ENCODE data around the gene IGSF22. TPM values are rescaled to one million over a fixed set of nuclear protein-coding genes. Genes with fewer than 3 reads are reported as not detected.

The IGSF22 gene
- total RNA-seq, 1 experiment from 2014 or later, result not detected

DNA sequence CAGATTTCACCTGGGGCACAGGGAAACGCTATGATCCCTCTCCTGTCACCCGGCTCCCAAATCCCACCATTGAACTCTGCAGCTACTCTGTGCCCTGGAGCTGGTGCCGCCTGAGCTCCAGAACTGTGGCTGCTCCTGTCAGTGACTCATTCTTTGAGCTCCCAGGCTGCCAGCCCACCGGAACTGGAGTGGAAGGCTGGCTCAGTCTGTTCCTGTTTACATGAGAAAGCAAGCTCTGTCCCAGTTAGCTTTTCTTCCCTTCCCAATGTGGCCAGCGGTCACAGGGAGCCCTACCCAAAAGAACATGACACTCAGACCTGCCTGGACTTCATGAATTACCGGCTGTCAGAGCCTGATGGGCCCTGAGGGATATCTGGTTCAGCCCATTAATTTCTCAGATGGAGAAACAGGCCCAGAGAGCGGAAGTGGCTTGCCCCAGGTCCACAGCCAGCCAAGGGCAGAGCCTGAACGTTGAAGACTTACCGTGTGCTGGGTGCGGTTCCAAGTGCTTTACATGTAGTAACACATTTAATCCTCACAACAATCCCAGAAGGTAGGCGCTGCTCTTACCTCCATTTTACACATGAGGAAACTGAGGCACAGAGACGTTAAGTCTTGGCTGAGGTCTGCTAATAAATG, 23.8 kb upstream of the IGSF22 start:
- Histone ChIP-seq H3K9me3 (ENCODE audit: control insufficient read depth in 1 of 2, insufficient read depth in 1 of 2, low read depth in 1 of 2, low read length in 2 of 2) (no peaks in the 10 kb centered on the region), H3K9ac (ENCODE audit: low read length) (no peak overlapping the region), H3K9me2 (ENCODE audit: insufficient read depth) (no peaks in the 10 kb centered on the region), H4K20me1 (ENCODE audit: insufficient read depth) (no peaks in the 10 kb centered on the region), H3K4me2 (ENCODE audit: low read length) (peak overlapping the region; percentile 3), H3K27me3 (ENCODE audit: insufficient read depth, low read length) (no peaks in the 10 kb centered on the region), H3K4me3 (replicated peaks in 1 of 2; ENCODE audit: low read depth in 1 of 2, low read length in 2 of 2) (no peak overlapping the region), H3K79me2 (ENCODE audit: insufficient read depth, low read length) (no peaks in the 10 kb centered on the region), H2AFZ (ENCODE audit: low read depth, low read length, poor library complexity, severe bottlenecking) (no peak overlapping the region), H3K36me3 (ENCODE audit: control insufficient read depth in 1 of 2, insufficient read depth in 2 of 2, low read length in 2 of 2) (no peaks in the 10 kb centered on the region; a peak in 1 of 4 replicates), H3K27ac (ENCODE audit: low read depth, low read length) (no peak overlapping the region), H3K4me1 (ENCODE audit: control insufficient read depth in 1 of 2, insufficient read depth in 2 of 2, low read length in 2 of 2) (peaks cover 0 to 6% of the 10 kb centered on the region in 2 experiments; a peak in 2 of 4 replicates)
- DNase-seq (ENCODE audit: low read depth, low spot score), result no peak
- intact Hi-C loops (cut with micrococcal nuclease), result no loop called here
- ChIA-PET CTCF (interaction anchor here (1.3 to 1.7 kb wide), 4 partner anchors 15 to 634 kb away, joined by 5 to 9 read pairs (median 6); no protein-coding TSS in a partner anchor), RAD21 (ENCODE audit: low non-redundant PET in 1 of 2, low total read pairs in 2 of 2, uncharacterized antibody in 2 of 2, unreplicated experiment in 2 of 2) (no interaction called here), POLR2A (interaction anchor here (0.5 kb wide), 1 partner anchor 62 kb away, joined by 3 read pairs; no protein-coding TSS in a partner anchor)
- no peak for TF ChIP-seq RAD21 (IDR thresholded peaks at IDR 0.05; ENCODE audit: low read depth)
- no peak for TF ChIP-seq CBX3 (IDR thresholded peaks at IDR 0.05; ENCODE audit: low read depth)
- TF ChIP-seq, protein P1, sequence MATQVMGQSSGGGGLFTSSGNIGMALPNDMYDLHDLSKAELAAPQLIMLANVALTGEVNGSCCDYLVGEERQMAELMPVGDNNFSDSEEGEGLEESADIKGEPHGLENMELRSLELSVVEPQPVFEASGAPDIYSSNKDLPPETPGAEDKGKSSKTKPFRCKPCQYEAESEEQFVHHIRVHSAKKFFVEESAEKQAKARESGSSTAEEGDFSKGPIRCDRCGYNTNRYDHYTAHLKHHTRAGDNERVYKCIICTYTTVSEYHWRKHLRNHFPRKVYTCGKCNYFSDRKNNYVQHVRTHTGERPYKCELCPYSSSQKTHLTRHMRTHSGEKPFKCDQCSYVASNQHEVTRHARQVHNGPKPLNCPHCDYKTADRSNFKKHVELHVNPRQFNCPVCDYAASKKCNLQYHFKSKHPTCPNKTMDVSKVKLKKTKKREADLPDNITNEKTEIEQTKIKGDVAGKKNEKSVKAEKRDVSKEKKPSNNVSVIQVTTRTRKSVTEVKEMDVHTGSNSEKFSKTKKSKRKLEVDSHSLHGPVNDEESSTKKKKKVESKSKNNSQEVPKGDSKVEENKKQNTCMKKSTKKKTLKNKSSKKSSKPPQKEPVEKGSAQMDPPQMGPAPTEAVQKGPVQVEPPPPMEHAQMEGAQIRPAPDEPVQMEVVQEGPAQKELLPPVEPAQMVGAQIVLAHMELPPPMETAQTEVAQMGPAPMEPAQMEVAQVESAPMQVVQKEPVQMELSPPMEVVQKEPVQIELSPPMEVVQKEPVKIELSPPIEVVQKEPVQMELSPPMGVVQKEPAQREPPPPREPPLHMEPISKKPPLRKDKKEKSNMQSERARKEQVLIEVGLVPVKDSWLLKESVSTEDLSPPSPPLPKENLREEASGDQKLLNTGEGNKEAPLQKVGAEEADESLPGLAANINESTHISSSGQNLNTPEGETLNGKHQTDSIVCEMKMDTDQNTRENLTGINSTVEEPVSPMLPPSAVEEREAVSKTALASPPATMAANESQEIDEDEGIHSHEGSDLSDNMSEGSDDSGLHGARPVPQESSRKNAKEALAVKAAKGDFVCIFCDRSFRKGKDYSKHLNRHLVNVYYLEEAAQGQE (IDR thresholded peaks at IDR 0.05; ENCODE audit: low read depth), result no peak
- TF ChIP-seq ZNF274 (IDR thresholded peaks at IDR 0.05; ENCODE audit: low read depth, low read length), result no peak
- no peak for TF ChIP-seq SP1 (IDR thresholded peaks at IDR 0.05; ENCODE audit: low read depth)
- TF ChIP-seq, protein P2, sequence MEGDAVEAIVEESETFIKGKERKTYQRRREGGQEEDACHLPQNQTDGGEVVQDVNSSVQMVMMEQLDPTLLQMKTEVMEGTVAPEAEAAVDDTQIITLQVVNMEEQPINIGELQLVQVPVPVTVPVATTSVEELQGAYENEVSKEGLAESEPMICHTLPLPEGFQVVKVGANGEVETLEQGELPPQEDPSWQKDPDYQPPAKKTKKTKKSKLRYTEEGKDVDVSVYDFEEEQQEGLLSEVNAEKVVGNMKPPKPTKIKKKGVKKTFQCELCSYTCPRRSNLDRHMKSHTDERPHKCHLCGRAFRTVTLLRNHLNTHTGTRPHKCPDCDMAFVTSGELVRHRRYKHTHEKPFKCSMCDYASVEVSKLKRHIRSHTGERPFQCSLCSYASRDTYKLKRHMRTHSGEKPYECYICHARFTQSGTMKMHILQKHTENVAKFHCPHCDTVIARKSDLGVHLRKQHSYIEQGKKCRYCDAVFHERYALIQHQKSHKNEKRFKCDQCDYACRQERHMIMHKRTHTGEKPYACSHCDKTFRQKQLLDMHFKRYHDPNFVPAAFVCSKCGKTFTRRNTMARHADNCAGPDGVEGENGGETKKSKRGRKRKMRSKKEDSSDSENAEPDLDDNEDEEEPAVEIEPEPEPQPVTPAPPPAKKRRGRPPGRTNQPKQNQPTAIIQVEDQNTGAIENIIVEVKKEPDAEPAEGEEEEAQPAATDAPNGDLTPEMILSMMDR (IDR thresholded peaks at IDR 0.05 in 2 of 3, conservative IDR thresholded peaks at IDR 0.05 in 1 of 3; ENCODE audit: borderline replicate concordance in 1 of 3, insufficient read depth in 1 of 3, low read depth in 2 of 3, low read length in 2 of 3), result no peak
- no peak for TF ChIP-seq ZBTB33 (IDR thresholded peaks at IDR 0.05; ENCODE audit: extremely low read depth, insufficient replicate concordance, low read length)
- TF ChIP-seq ELF1 (IDR thresholded peaks at IDR 0.05; ENCODE audit: borderline replicate concordance, low read depth), result no peak
- no peak for TF ChIP-seq ATF3 (IDR thresholded peaks at IDR 0.05)
- no peak for TF ChIP-seq EZH2phosphoT487 (IDR thresholded peaks at IDR 0.05; ENCODE audit: borderline replicate concordance)
- TF ChIP-seq ZFX (IDR thresholded peaks at IDR 0.05), result no peak
- TF ChIP-seq POLR2AphosphoS5 (IDR thresholded peaks at IDR 0.05; ENCODE audit: low read depth, low read length), result no peak
- TF ChIP-seq MAX (IDR thresholded peaks at IDR 0.05), result no peak
- TF ChIP-seq POLR2A (IDR thresholded peaks at IDR 0.05; ENCODE audit: borderline replicate concordance, extremely low read depth, insufficient read depth, insufficient read length), result no peak
- no TSS peak for BruUV-seq (replicated peaks)
- peak; percentile 78 for ATAC-seq

Data from HCT116 (cell line).